Right atrium auricular region (tissue), 2 donors: Measurements from ENCODE around the gene MCM3. TPM values are rescaled to one million over a fixed set of nuclear protein-coding genes. Genes with fewer than 3 reads are reported as not detected.
A peak's percentile ranks its signal among the peaks of the same experiment; 100 is the strongest.

Source experiments
- DNase-seq: peaks from one replicate; pipeline ENCODE4 v3.0.0-alpha.2; 2019; ENCODE audit warnings: low spot score
- H3K27ac ChIP-seq, 2 donors: fragments of 200-600 bp; sonication (generic); 1 replicate in 1 of 2; 2 replicates in 1 of 2; pipeline ENCODE4 v1.5.1; 2016 to 2019
- H3K27me3 ChIP-seq, 2 donors: fragments of 200-600 bp; sonication (generic); one replicate each; pipeline versions ENCODE4 v1.5.1 to v1.6.0; 2017 to 2019
- H3K36me3 ChIP-seq: fragments of 200-600 bp; sonication (generic); one replicate; pipeline ENCODE4 v1.5.1; 2016
- H3K4me1 ChIP-seq, 2 donors: fragments of 200-600 bp; sonication (generic); one replicate each; pipeline versions ENCODE4 v1.5.1 to v1.6.0; 2017 to 2019
- H3K4me3 ChIP-seq, 2 donors: fragments of 200-600 bp; sonication (generic); 1 replicate in 1 of 2; 2 replicates in 1 of 2; pipeline ENCODE4 v1.5.1; 2017 to 2019; ENCODE audit warnings: mild to moderate bottlenecking in 1 of 2, moderate library complexity in 1 of 2
- H3K9me3 ChIP-seq, 2 donors: fragments of 200-600 bp; sonication (generic); one replicate each; pipeline ENCODE4 v1.5.1; 2019
- total RNA-seq, 2 donors: library from RNA; depleted of rRNA; stranded (reverse); fragments of >200 nt; gene quantifications; one replicate each; pipeline ENCODE4 v1.1.0, GENCODE V29; 2016
- TF ChIP-seq, protein P1 (sequence below), 2 donors: fragments of 200-600 bp; sonication (generic); IDR thresholded peaks; one replicate each; pipeline ENCODE4 v1.5.1; 2019; ENCODE audit warnings: antibody characterized with exemption in 2 of 2

Gene MCM3
- total RNA-seq, 2 donors from 2014 or later = 18.5 to 20.8 TPM

DNA sequence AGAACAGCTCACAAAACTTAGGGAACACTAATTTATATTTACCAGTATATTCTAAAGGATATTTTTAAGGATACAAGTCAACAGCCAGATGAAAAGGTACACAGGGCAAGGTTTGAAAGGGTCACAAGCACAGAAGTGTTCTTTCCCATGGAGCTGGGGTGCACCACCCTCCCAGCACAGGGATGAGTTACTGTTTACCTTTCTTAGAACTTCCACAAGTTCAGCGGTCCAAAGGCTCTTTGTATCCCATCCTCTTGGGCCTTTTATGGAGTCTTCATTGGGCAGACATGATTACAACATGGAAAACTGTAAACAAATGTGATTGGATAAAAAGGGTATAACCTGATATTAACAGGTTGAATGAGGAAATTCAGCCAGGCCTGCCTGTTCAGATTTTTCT lies 39.1 kb downstream of the MCM3 start:
- H3K4me3 ChIP-seq = no peak overlapping the region
- H3K27me3 ChIP-seq = no peaks in the 10 kb centered on the region
- H3K27ac ChIP-seq = no peak overlapping the region
- no peaks in the 10 kb centered on the region for H3K9me3 ChIP-seq
- DNase-seq = no peak
- no peaks in the 10 kb centered on the region for H3K36me3 ChIP-seq
- TF ChIP-seq, protein P1, sequence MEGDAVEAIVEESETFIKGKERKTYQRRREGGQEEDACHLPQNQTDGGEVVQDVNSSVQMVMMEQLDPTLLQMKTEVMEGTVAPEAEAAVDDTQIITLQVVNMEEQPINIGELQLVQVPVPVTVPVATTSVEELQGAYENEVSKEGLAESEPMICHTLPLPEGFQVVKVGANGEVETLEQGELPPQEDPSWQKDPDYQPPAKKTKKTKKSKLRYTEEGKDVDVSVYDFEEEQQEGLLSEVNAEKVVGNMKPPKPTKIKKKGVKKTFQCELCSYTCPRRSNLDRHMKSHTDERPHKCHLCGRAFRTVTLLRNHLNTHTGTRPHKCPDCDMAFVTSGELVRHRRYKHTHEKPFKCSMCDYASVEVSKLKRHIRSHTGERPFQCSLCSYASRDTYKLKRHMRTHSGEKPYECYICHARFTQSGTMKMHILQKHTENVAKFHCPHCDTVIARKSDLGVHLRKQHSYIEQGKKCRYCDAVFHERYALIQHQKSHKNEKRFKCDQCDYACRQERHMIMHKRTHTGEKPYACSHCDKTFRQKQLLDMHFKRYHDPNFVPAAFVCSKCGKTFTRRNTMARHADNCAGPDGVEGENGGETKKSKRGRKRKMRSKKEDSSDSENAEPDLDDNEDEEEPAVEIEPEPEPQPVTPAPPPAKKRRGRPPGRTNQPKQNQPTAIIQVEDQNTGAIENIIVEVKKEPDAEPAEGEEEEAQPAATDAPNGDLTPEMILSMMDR (IDR thresholded peaks at IDR 0.05) = no peak
- H3K4me1 ChIP-seq = no peaks in the 10 kb centered on the region

DNA sequence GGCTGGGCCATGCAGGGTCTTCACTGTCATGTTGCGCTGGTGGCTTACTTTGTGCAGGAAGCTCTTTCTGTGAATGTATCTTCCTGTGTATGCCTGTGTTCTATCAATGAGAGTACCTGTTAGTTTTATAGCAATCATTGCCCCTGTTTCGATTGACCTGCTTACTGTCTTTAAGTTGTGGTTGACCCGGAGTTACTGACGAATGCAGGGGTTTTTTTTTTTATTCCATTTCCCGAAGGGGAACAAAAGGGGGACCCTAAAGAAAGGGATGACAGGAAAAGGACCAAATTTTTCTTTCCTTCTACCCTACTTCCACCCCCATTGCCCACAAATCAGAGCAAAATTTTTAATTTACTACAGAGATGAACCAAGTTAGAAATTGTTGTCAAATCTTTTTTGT lies 40.1 kb downstream of the MCM3 start, which contains the start of gene IL17F:
IL17F (minus strand) TSS at position 101 of the 400 bp plus-strand sequence; CDS start at position 30, 71 bp downstream.
- TF ChIP-seq, protein P1 (IDR thresholded peaks at IDR 0.05) = no peak
- no peaks in the 10 kb centered on the region for H3K27me3 ChIP-seq
- H3K4me1 ChIP-seq = no peaks in the 10 kb centered on the region
- no peak for DNase-seq
- H3K4me3 ChIP-seq = no peak within 1 kb of the TSS
- H3K36me3 ChIP-seq = no peaks in the 10 kb centered on the region
- no peak within 1 kb of the TSS for H3K27ac ChIP-seq
- H3K9me3 ChIP-seq = no peaks in the 10 kb centered on the region

DNA sequence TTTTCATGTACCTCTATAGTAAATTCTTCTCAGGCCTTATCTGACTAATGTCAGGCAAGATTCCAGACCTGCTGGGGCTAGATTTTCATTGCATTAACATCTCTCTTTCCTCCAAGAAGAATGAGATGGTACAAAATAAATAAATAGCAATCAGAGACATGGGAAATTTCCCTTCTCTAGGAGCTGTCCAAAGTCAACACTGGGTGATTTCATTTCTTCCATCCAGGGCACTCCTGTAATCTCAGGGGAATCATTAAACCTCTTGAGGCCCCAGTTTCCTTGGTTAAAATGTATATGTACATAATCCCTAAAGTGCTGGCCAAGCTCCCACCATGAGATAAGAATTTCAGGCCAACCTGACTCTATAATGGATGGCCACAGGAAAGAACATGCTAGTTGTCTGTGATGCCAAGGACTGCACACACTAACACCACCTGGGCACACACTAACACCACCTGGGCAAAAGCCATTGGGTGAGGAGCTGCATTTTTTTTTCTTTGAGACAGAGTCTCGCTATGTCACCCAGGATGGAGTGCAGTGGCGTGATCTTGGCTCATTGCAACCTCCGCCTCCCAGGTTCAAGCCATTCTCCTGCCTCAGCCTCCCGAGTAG lies 41.2 kb downstream of the MCM3 start:
- Histone ChIP-seq H3K27ac (no peak overlapping the region), H3K4me3 (no peak overlapping the region), H3K9me3 (no peaks in the 10 kb centered on the region), H3K27me3 (no peaks in the 10 kb centered on the region), H3K36me3 (no peaks in the 10 kb centered on the region), H3K4me1 (no peaks in the 10 kb centered on the region)
- TF ChIP-seq, protein P1 (IDR thresholded peaks at IDR 0.05) = no peak
- DNase-seq = no peak

DNA sequence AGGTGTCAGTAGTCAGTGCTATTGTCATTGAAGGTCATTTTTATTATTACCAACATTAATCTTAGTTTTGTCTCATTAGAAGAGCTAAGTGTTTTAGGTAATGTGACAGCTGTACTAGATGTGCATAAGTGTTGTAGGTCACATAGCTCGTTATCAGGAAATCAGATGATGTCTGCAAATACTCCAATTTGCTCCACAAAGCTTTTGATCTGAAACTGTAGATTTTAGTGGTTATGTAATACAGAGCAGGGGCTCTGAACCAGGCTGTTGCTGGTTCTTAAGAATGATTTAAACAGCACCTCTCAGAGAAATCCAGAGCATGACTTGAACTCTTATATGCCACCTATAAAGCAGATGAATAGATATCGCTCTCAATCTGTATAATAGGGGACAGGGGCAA lies 42.7 kb downstream of the MCM3 start:
- Histone ChIP-seq H3K27ac (no peak overlapping the region), H3K36me3 (no peaks in the 10 kb centered on the region), H3K4me3 (no peak overlapping the region), H3K4me1 (no peaks in the 10 kb centered on the region), H3K9me3 (no peaks in the 10 kb centered on the region), H3K27me3 (no peaks in the 10 kb centered on the region)
- no peak for DNase-seq
- TF ChIP-seq, protein P1 (IDR thresholded peaks at IDR 0.05) = no peak

DNA sequence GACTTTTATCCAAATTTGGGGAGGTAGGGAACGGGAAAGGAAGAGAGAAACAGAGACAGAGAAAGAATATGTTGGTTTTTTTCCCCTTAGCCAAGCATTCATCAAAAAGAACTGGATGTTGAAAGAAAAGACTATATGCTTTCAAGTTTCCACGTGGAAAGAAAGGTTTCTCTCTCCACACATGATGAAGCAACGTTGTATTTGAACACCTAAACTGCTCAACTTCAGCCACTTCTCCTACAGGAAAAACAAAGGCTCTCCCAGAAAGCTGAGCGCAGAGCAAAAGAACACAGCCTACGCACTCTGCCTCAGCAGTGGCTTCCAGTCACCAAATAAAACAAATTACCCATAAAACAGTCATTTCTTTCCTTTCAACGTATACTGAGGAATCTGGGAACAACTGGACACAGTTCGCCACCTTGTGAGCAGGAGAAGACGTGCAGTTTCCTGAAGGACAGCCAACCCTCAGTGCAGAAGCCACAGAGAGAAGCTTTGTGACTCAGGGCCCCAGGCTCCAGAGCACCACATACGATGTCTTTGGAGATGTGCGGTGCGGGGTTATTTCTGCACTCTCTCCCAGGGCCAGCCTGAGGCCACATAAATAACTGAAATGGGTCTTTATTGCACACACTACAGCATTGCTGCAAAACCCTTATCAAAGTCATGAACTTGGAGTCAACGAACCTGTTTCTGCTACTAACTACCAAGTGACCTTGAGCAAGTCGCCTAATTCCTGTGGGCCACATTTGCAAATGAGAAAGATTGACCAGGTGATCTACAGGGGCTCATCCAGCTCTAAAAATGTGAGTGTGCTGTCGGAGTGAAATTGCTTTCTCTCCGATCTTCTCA lies 50.3 kb downstream of the MCM3 start:
- Histone ChIP-seq H3K4me1 (no peaks in the 10 kb centered on the region), H3K27ac (no peak overlapping the region), H3K9me3 (no peaks in the 10 kb centered on the region), H3K27me3 (no peaks in the 10 kb centered on the region), H3K4me3 (no peak overlapping the region), H3K36me3 (no peaks in the 10 kb centered on the region)
- no peak for DNase-seq
- TF ChIP-seq, protein P1 (IDR thresholded peaks at IDR 0.05) = peak in 1 of 2 donors; percentile 47
